Measurements from ENCODE around the gene PGF. TPM values are rescaled to one million over a fixed set of nuclear protein-coding genes. Genes with fewer than 3 reads are reported as not detected.
A peak's percentile ranks its signal among the peaks of the same experiment; 100 is the strongest.

Gene PGF
- total RNA-seq, 1 donor from 2014 or later: 3.2 TPM

DNA sequence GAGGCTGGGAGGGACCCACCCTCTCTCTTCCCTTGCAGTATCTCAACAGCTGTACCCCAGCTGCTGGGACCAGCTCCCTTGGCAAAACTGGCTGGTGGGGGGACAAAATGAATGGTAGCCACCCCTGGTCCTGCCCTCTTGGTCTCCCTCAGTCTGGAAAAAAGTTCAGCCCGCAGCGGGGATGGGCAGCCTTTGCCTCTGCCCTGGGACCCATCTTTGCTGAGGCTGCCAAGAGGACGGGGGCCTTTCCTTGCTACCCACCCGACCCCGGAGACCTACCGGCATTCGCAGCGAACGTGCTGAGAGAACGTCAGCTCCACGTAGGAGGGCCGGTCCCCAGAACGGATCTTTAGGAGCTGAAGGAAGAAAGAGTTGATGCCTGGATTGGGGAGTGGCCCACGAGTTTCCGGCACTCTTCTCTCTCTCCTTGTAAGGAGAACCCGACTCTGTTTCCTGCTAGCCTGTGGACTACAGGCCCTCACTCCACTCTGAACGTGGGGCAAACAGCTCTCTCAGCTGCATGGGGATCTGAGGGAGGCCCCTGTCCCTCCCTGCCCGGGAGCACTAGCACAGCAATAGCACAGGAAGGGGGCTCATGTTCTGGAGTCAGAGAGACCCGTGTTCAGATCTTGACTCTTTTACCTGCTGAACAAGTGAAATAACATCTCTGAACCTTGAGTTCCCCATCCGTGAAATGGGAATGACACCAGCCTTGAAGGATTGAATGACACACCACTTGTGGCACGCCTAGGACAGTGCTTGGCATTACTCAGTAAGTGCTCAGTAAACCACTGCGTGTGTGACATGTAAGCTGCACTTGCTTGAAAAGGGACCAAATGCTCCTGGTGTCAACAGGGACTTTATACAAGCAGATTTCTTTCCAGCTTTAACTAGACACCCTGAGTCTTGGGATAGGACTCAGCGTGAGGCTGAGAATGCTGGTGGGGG, 6.9 kb downstream of the PGF start:
- H3K27ac Mint-ChIP-seq (ENCODE audit: unreplicated experiment): no peak overlapping the region
- no peaks in the 10 kb centered on the region for H3K9me3 Mint-ChIP-seq (ENCODE audit: low read depth)
- peaks cover 6% of the 10 kb centered on the region for H3K4me1 Mint-ChIP-seq (ENCODE audit: low read depth)
- no peaks in the 10 kb centered on the region for H3K27me3 Mint-ChIP-seq (ENCODE audit: low read depth)
- TF ChIP-seq, protein P1, sequence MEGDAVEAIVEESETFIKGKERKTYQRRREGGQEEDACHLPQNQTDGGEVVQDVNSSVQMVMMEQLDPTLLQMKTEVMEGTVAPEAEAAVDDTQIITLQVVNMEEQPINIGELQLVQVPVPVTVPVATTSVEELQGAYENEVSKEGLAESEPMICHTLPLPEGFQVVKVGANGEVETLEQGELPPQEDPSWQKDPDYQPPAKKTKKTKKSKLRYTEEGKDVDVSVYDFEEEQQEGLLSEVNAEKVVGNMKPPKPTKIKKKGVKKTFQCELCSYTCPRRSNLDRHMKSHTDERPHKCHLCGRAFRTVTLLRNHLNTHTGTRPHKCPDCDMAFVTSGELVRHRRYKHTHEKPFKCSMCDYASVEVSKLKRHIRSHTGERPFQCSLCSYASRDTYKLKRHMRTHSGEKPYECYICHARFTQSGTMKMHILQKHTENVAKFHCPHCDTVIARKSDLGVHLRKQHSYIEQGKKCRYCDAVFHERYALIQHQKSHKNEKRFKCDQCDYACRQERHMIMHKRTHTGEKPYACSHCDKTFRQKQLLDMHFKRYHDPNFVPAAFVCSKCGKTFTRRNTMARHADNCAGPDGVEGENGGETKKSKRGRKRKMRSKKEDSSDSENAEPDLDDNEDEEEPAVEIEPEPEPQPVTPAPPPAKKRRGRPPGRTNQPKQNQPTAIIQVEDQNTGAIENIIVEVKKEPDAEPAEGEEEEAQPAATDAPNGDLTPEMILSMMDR (IDR thresholded peaks at IDR 0.05): no peak
- DNase-seq (ENCODE audit: low spot score): no peak
- no peak overlapping the region for H3K4me3 Mint-ChIP-seq (ENCODE audit: unreplicated experiment)
- H3K36me3 Mint-ChIP-seq (ENCODE audit: low read depth): no peaks in the 10 kb centered on the region

DNA sequence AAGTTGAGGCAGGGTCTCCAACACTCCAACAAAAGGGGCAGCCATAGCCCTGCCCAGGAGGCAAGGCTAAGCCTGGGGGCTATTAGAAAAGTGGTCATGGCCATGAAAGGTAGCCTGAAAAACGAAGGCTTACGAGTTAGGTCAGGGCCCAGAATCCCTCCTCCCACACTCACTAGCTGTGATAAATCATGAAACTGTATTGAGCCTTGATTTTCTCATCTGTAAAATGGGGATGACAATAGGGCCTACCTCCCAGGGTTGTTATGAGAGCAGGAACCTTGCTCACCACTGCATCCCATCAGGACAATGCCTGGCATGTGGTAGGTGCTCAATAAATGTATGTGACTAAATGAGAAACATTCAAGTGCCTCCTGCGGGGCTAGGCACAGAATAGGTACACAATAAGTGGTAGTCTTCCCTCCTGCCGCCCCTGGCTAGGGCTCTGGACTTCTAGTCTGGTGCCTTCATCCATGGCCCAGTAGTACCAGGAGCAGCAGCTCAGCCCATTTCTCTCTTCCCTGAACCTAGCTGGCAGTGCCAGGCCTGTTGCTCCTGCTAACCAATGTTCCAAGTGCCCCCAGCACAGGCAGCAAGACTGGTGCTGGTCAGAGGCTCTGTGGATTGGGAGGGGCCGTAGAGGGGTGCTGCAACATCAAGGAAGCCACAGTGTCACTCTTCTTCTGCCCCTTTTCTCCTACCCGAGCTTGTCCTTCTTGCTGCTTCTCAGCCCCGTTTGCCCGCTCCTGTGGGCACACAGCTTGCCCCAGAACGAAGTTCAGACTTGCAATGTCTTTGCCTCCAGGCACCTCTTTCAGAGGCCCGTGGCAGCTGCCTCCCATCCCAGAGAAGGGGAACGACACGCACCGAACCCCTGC, 7.8 kb downstream of the PGF start:
- H3K27me3 Mint-ChIP-seq (ENCODE audit: low read depth): no peaks in the 10 kb centered on the region
- no peak for DNase-seq (ENCODE audit: low spot score)
- no peaks in the 10 kb centered on the region for H3K9me3 Mint-ChIP-seq (ENCODE audit: low read depth)
- no peak overlapping the region for H3K27ac Mint-ChIP-seq (ENCODE audit: unreplicated experiment)
- no peaks in the 10 kb centered on the region for H3K36me3 Mint-ChIP-seq (ENCODE audit: low read depth)
- TF ChIP-seq, protein P1 (IDR thresholded peaks at IDR 0.05): no peak
- H3K4me3 Mint-ChIP-seq (ENCODE audit: unreplicated experiment): no peak overlapping the region
- peaks cover 6% of the 10 kb centered on the region for H3K4me1 Mint-ChIP-seq (ENCODE audit: low read depth)

DNA sequence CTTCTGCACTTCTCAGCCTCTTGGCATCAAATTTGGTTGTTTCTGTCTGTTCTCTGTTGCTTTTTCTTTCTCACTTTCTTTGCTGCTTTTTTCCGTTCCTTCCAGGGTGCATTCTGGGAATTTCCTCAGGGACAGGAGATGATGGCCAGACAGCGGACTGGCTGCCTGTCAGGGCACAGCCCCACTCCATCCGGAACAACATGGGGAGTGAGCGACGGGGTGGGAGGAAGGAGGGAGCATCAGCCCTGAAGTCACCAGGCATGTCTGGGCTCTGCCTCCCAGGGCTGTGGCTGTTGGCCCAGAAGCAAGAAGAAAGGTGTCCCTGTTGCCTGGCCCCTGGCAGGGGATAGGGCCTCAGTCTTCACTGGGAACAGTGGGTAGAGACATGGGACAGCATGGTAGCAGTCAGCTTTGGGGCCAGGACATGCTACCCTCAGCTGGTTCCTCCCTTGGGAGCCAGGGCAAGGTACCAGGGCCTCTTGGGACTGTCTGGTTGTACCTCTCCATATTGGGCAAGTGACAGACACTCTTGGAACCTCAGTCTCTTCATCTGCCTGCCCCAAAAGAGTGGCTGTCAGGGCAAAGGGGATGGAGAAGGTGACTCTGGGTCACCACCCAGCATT, 8.6 kb downstream of the PGF start:
- Mint-ChIP-seq H3K4me1 (ENCODE audit: low read depth) (peaks cover 11% of the 10 kb centered on the region), H3K4me3 (ENCODE audit: unreplicated experiment) (no peak overlapping the region), H3K27me3 (ENCODE audit: low read depth) (no peaks in the 10 kb centered on the region), H3K9me3 (ENCODE audit: low read depth) (no peaks in the 10 kb centered on the region), H3K36me3 (ENCODE audit: low read depth) (no peaks in the 10 kb centered on the region), H3K27ac (ENCODE audit: unreplicated experiment) (no peak overlapping the region)
- DNase-seq (ENCODE audit: low spot score): no peak
- TF ChIP-seq, protein P1 (IDR thresholded peaks at IDR 0.05): peak; percentile 63

DNA sequence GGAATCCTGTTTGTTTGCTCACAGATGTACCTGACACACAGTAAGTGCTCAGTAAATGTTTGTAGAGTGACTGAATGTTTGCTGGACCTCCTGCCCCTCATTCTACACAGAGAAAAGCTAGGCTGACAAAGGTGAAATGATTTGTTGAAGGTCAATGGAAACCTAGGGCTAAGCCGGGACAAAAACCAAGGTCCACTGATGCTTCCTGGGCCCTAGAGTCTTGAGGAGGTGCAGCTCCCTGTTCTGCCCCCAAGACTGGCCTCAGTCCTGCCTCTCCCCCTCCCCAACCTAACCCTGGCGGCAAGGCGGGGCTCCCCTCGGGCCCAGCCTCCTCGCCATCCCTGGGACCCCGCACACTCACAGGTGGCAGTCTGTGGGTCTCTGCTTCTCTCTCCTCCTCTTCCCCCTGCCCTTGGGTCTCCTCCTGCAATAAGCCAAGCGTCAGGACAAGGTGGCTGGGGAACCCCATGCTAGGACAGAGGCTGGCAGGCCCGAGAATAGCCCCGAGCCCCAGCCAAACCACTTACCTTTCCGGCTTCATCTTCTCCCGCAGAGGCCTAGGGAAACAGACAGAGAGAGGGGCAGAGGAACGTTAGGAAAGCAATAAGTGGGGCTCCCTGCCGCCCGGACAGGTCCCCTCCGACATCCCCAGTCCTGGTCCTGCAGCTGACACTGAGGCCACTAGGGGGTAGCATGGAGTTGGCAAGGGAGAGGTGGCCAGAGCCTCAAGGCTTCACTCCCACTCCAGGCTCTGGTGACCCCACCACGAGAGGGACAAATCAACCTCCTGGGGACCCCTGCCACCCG, 9.3 kb downstream of the PGF start:
- Mint-ChIP-seq H3K9me3 (ENCODE audit: low read depth) (no peaks in the 10 kb centered on the region), H3K36me3 (ENCODE audit: low read depth) (no peaks in the 10 kb centered on the region), H3K27me3 (ENCODE audit: low read depth) (no peaks in the 10 kb centered on the region), H3K27ac (ENCODE audit: unreplicated experiment) (no peak overlapping the region), H3K4me3 (ENCODE audit: unreplicated experiment) (no peak overlapping the region), H3K4me1 (ENCODE audit: low read depth) (peaks cover 15% of the 10 kb centered on the region)
- TF ChIP-seq, protein P1 (IDR thresholded peaks at IDR 0.05): peak; percentile 95
- no peak for DNase-seq (ENCODE audit: low spot score)
